Parathyroid adenoma (tissue), 2 donors: ENCODE data around the gene SLC16A6.
"Not testable (repeated sequence)": the region's sequence is repeated elsewhere in the genome, so short reads cannot be mapped to it uniquely, and the experiment has no call there.

Experiments used
- H2AFZ ChIP-seq: fragments of 300-600 bp; sonication (generic); one replicate; pipeline ENCODE4 v1.7.0; 2017; ENCODE audit warnings: antibody characterized with exemption, mild to moderate bottlenecking
- H3K27ac ChIP-seq: fragments of 300-600 bp; sonication (generic); one replicate; pipeline ENCODE4 v1.7.0; 2017
- H3K27me3 ChIP-seq: fragments of 300-600 bp; sonication (generic); one replicate; pipeline ENCODE4 v1.7.0; 2017; ENCODE audit warnings: low read length; ENCODE audit not compliant: control insufficient read depth, insufficient read depth
- H3K36me3 ChIP-seq: fragments of 300-600 bp; sonication (generic); one replicate; pipeline ENCODE4 v1.7.0; 2017; ENCODE audit warnings: low read length; ENCODE audit not compliant: control insufficient read depth, insufficient read depth
- H3K4me1 ChIP-seq: fragments of 300-600 bp; sonication (generic); one replicate; pipeline ENCODE4 v1.7.0; 2017; ENCODE audit warnings: control low read depth
- H3K4me2 ChIP-seq: fragments of 300-600 bp; sonication (generic); one replicate; pipeline ENCODE4 v1.7.0; 2017; ENCODE audit warnings: low read length
- H3K4me3 ChIP-seq: fragments of 300-600 bp; sonication (generic); one replicate; pipeline ENCODE4 v1.7.0; 2017; ENCODE audit warnings: low read depth, low read length
- H3K79me2 ChIP-seq: fragments of 300-600 bp; sonication (generic); one replicate; pipeline ENCODE4 v1.7.0; 2017; ENCODE audit warnings: control low read depth
- H3K9ac ChIP-seq: fragments of 300-600 bp; sonication (generic); one replicate; pipeline ENCODE4 v1.7.0; 2017; ENCODE audit warnings: mild to moderate bottlenecking
- H3K9me3 ChIP-seq: fragments of 300-600 bp; sonication (generic); one replicate; pipeline ENCODE4 v1.7.0; 2017; ENCODE audit warnings: low read length; ENCODE audit not compliant: control insufficient read depth
- CTCF ChIP-seq: fragments of 300-600 bp; sonication (generic); IDR thresholded peaks from one replicate; pipeline ENCODE4 v1.7.0; 2017; ENCODE audit warnings: antibody characterized with exemption, mild to moderate bottlenecking
- donor health status: primary hyperparathyroidism.

SLC16A6 gene

GRCh38 chr17:68263101-68263681, 27.7 kb downstream of the SLC16A6 start:
- TF ChIP-seq CTCF = peak; percentile 71
- not testable (repeated sequence) for H3K9me3 ChIP-seq

GRCh38 chr17:68262467-68262866, 28.5 kb downstream of the SLC16A6 start:
- H3K27ac ChIP-seq, H3K4me1 ChIP-seq, H3K9me3 ChIP-seq, H3K36me3 ChIP-seq, H2AFZ ChIP-seq, H3K4me3 ChIP-seq, H3K4me2 ChIP-seq, H3K27me3 ChIP-seq, H3K79me2 ChIP-seq, H3K9ac ChIP-seq: not testable (repeated sequence)

More at GRCh38 chr17:68263101-68263681, 27.7 kb downstream of the SLC16A6 start:
- not testable (repeated sequence) for H3K4me2 ChIP-seq, H3K27ac ChIP-seq, H3K27me3 ChIP-seq, H3K36me3 ChIP-seq, H2AFZ ChIP-seq, H3K4me3 ChIP-seq, H3K9ac ChIP-seq, H3K4me1 ChIP-seq, H3K79me2 ChIP-seq

GRCh38 chr17:68260051-68260762, 30.7 kb downstream of the SLC16A6 start:
- H2AFZ ChIP-seq = no peak overlapping the region
- no peaks in the 10 kb centered on the region for H3K36me3 ChIP-seq
- no peak overlapping the region for H3K27ac ChIP-seq
- H3K9ac ChIP-seq = no peak overlapping the region
- H3K4me3 ChIP-seq = no peak overlapping the region
- H3K4me2 ChIP-seq = no peak overlapping the region
- no peaks in the 10 kb centered on the region for H3K9me3 ChIP-seq
- H3K27me3 ChIP-seq = no peaks in the 10 kb centered on the region
- no peak for TF ChIP-seq CTCF
- H3K79me2 ChIP-seq = no peaks in the 10 kb centered on the region
- H3K4me1 ChIP-seq = no peaks in the 10 kb centered on the region

GRCh38 chr17:68259648-68259951, 31.3 kb downstream of the SLC16A6 start:
- H3K9ac ChIP-seq, H3K79me2 ChIP-seq, H3K27ac ChIP-seq, H3K36me3 ChIP-seq, H3K27me3 ChIP-seq, H3K4me1 ChIP-seq, H3K4me2 ChIP-seq, H3K9me3 ChIP-seq, H3K4me3 ChIP-seq: not testable (repeated sequence)
- peak overlapping the region; percentile 71 for H2AFZ ChIP-seq

GRCh38 chr17:68258890-68259647, 31.9 kb downstream of the SLC16A6 start:
- not testable (repeated sequence) for H3K4me1 ChIP-seq, H3K9me3 ChIP-seq, H3K9ac ChIP-seq, H3K79me2 ChIP-seq, H3K4me2 ChIP-seq, H3K4me3 ChIP-seq, H3K36me3 ChIP-seq, H3K27me3 ChIP-seq
- peak overlapping the region; percentile 2 for H3K27ac ChIP-seq
- peak overlapping the region; percentile 71 for H2AFZ ChIP-seq

- Histone ChIP-seq H3K9ac (no peak overlapping the region), H3K4me1 (no peaks in the 10 kb centered on the region), H3K9me3 (no peaks in the 10 kb centered on the region), H3K36me3 (no peaks in the 10 kb centered on the region), H2AFZ (no peak overlapping the region), H3K27me3 (no peaks in the 10 kb centered on the region), H3K4me3 (no peak overlapping the region), H3K79me2 (no peaks in the 10 kb centered on the region), H3K4me2 (no peak overlapping the region), H3K27ac (no peak overlapping the region)
- TF ChIP-seq CTCF = no peak
These were observed 33.0 kb downstream of the SLC16A6 start for GRCh38 chr17:68257934-68258333.

GRCh38 chr17:68256701-68257100, 34.2 kb downstream of the SLC16A6 start:
- not testable (repeated sequence) for H3K27ac ChIP-seq, H3K79me2 ChIP-seq, H3K4me3 ChIP-seq, H3K9ac ChIP-seq, H2AFZ ChIP-seq, H3K36me3 ChIP-seq, H3K4me2 ChIP-seq, H3K4me1 ChIP-seq, H3K27me3 ChIP-seq, H3K9me3 ChIP-seq
